SK-N-SH (cell line): ENCODE results near the gene GALP. TPM values are rescaled to one million over a fixed set of nuclear protein-coding genes. Genes with fewer than 3 reads are reported as not detected.
"Not testable (repeated sequence)": the region's sequence is repeated elsewhere in the genome, so short reads cannot be mapped to it uniquely, and the experiment has no call there.

Experiments
- CTCF ChIA-PET: fragments of 300-600, 350-600 bp; formaldehyde crosslinking; extraction: SDS; loops from one replicate; lab custom pipeline; 2021; lab: Yijun Ruan, JAX
- POLR2A ChIA-PET: fragments of 350-600 bp; sonication (Branson Sonifier 250); formaldehyde crosslinking; extraction: SDS; loops from one replicate; lab custom pipeline; 2020; ENCODE audit warnings: antibody characterized with exemption, inconsistent platforms; lab: Yijun Ruan, JAX
- DNase-seq: peaks from one replicate; pipeline ENCODE4 v3.0.0; 2012
- H2AFZ ChIP-seq: fragments of 200-600 bp; sonication (generic); 2 replicates; pipeline ENCODE4 v1.8.1; 2016; ENCODE audit warnings: antibody characterized with exemption, mild to moderate bottlenecking, low read depth
- H3F3A ChIP-seq: fragments of 200-600 bp; sonication (generic); replicated peaks from 2 replicates; pipeline ENCODE3; 2016; ENCODE audit warnings: antibody characterized with exemption, mild to moderate bottlenecking; ENCODE audit not compliant: insufficient read depth
- H3K27ac ChIP-seq, 2 experiments: fragments of 200-500 bp in 1 of 2; fragments of 200-600 bp in 1 of 2; sonication (Bioruptor generic) in 1 of 2; sonication (generic), shearing (Covaris generic) in 1 of 2; 2 replicates each; pipeline versions ENCODE4 v1.5.1 to v1.6.1; 2014 to 2016; ENCODE audit warnings: low read depth in 2 of 2, inconsistent platforms in 1 of 2, low read length in 1 of 2, mild to moderate bottlenecking in 1 of 2, mixed read lengths in 1 of 2
- H3K27me3 ChIP-seq: fragments of 200-600 bp; sonication (generic), shearing (Covaris generic); 2 replicates; pipeline ENCODE4 v1.6.1; 2016; ENCODE audit warnings: mixed run types; ENCODE audit not compliant: insufficient read depth
- H3K36me3 ChIP-seq, 2 experiments: fragments of 200-500 bp in 1 of 2; fragments of 200-600 bp in 1 of 2; sonication (Bioruptor generic) in 1 of 2; sonication (generic) in 1 of 2; replicated peaks in 1 of 2; 2 replicates each; pipeline versions ENCODE3 to v1.5.1; 2014 to 2016; ENCODE audit warnings: low read length in 1 of 2, mild to moderate bottlenecking in 1 of 2; ENCODE audit not compliant: insufficient read depth in 2 of 2, control insufficient read depth in 1 of 2
- H3K4me1 ChIP-seq, 2 experiments: fragments of 200-500 bp in 1 of 2; fragments of 200-600 bp in 1 of 2; sonication (Bioruptor generic) in 1 of 2; sonication (generic), shearing (Covaris generic) in 1 of 2; 2 replicates each; pipeline versions ENCODE4 v1.5.1 to v1.6.1; 2014 to 2016; ENCODE audit warnings: low read depth in 1 of 2, low read length in 1 of 2, mixed run types in 1 of 2; ENCODE audit not compliant: insufficient read depth in 2 of 2, control insufficient read depth in 1 of 2
- H3K4me2 ChIP-seq: fragments of 200-600 bp; sonication (generic), shearing (Covaris generic); 2 replicates; pipeline ENCODE4 v1.6.1; 2017; ENCODE audit warnings: mixed run types
- H3K4me3 ChIP-seq, 2 experiments: fragments of 200-500 bp in 1 of 2; fragments of 200-600 bp in 1 of 2; sonication (Bioruptor generic) in 1 of 2; sonication (generic), shearing (Covaris generic) in 1 of 2; 2 replicates each; pipeline versions ENCODE4 v1.5.1 to v1.8.1; 2014 to 2016; ENCODE audit warnings: low read depth in 2 of 2, inconsistent platforms in 1 of 2, low read length in 1 of 2, mild to moderate bottlenecking in 1 of 2, mixed read lengths in 1 of 2, moderate library complexity in 1 of 2
- H3K79me2 ChIP-seq: fragments of 200-600 bp; sonication (generic); 2 replicates; pipeline ENCODE4 v1.8.1; 2017; ENCODE audit warnings: mild to moderate bottlenecking; ENCODE audit not compliant: insufficient read depth
- H3K9ac ChIP-seq: fragments of 200-600 bp; sonication (generic); 2 replicates; pipeline ENCODE4 v1.6.1; 2017; ENCODE audit warnings: mixed run types
- H3K9me2 ChIP-seq: fragments of 200-600 bp; sonication (generic); 2 replicates; pipeline ENCODE4 v1.6.1; 2017; ENCODE audit warnings: mixed run types
- H3K9me3 ChIP-seq: fragments of 200-600 bp; sonication (generic); 2 replicates; pipeline ENCODE4 v1.6.1; 2017; ENCODE audit warnings: mixed run types, mild to moderate bottlenecking, moderate library complexity
- H4K20me1 ChIP-seq: fragments of 200-600 bp; sonication (generic); 2 replicates; pipeline ENCODE4 v1.6.1; 2017; ENCODE audit warnings: mild to moderate bottlenecking, mixed run types; ENCODE audit not compliant: insufficient read depth
- MEF2A ChIP-seq: IDR thresholded peaks from 2 replicates; pipeline ENCODE4 v1.4.0; 2012; ENCODE audit warnings: low read depth, borderline replicate concordance
- PBX3 ChIP-seq: IDR thresholded peaks from 2 replicates; pipeline ENCODE4; 2012
- RAD21 ChIP-seq: IDR thresholded peaks from 2 replicates; pipeline ENCODE4 v1.6.1; 2012; ENCODE audit warnings: mild to moderate bottlenecking, low read length
- RCOR1 ChIP-seq: fragments of 150-350 bp; IDR thresholded peaks from 2 replicates; pipeline ENCODE4 v1.6.1; 2017; ENCODE audit warnings: antibody characterized with exemption, low read length
- REST ChIP-seq: IDR thresholded peaks from 2 replicates; pipeline ENCODE4 v1.6.1; 2012; ENCODE audit warnings: mild to moderate bottlenecking, low read depth, low read length, moderate library complexity
- SIN3A ChIP-seq: IDR thresholded peaks from 2 replicates; pipeline ENCODE4 v1.6.1; 2012; ENCODE audit warnings: low read depth, mild to moderate bottlenecking, low read length, moderate library complexity, borderline replicate concordance
- TAF1 ChIP-seq: IDR thresholded peaks from 2 replicates; pipeline ENCODE4 v1.6.1; 2012; ENCODE audit warnings: low read depth, mild to moderate bottlenecking, low read length, moderate library complexity, borderline replicate concordance
- YY1 ChIP-seq: IDR thresholded peaks from 2 replicates; pipeline ENCODE4 v1.4.0; 2012; ENCODE audit warnings: low read depth, mild to moderate bottlenecking
- WGBS: methylation state at CpG from one replicate; pipeline ENCODE4 v1.1.6; 2017; ENCODE audit warnings: low lambda C conversion rate; 5-methylcytosine and 5-hydroxymethylcytosine counted together
- polyA plus RNA-seq, 3 experiments: library from polyadenylated mRNA; depleted of rRNA; stranded (reverse); fragments of >200 nt; gene quantifications; 2 replicates each; pipeline ENCODE4 v1.2.3, GENCODE V29; 2012

The GALP gene
- polyA plus RNA-seq, 1 of the 3 experiments (the other 2 are of a cell fraction): not detected

- Histone ChIP-seq H3K4me3 (no peak overlapping the region), H3K27ac (no peak overlapping the region), H3K9me3 (no peaks in the 10 kb centered on the region), H3K79me2 (no peaks in the 10 kb centered on the region)
- no peak for DNase-seq
- TF ChIP-seq SIN3A: no peak
- no peak for TF ChIP-seq REST
- no peak for TF ChIP-seq PBX3
- TF ChIP-seq RCOR1: no peak
- TF ChIP-seq, all 33 proteins: peak for 0
- Histone ChIP-seq H3K9ac (no peak overlapping the region), H3K27me3 (peaks cover 35% of the 10 kb centered on the region; the same call in 1 of the 2 replicates), H2AFZ (no peak overlapping the region), H3K4me1 (no peaks in the 10 kb centered on the region), H3F3A (no peaks in the 10 kb centered on the region), H3K36me3 (no peaks in the 10 kb centered on the region), H3K4me2 (no peak overlapping the region), H4K20me1 (no peaks in the 10 kb centered on the region), H3K9me2 (no peaks in the 10 kb centered on the region)
- ChIA-PET CTCF (interaction anchor here (1.9 kb wide), 1 partner anchor 124 kb away, joined by 5 read pairs; no protein-coding TSS in a partner anchor), POLR2A (no interaction called here)
- WGBS: 49% methylated on average over 11 of the region's 12 CpGs
These were observed 33.3 kb downstream of the GALP start for GRCh38 chr19:56209091-56209490.

GRCh38 chr19:56210036-56210435 lies 34.2 kb downstream of the GALP start:
- H3K36me3 ChIP-seq, H2AFZ ChIP-seq, H3K4me2 ChIP-seq, H3K4me1 ChIP-seq, H3K9me3 ChIP-seq, DNase-seq, H3K4me3 ChIP-seq, H3K79me2 ChIP-seq, POLR2A ChIA-PET, H3K9ac ChIP-seq, H3K9me2 ChIP-seq, H4K20me1 ChIP-seq, H3F3A ChIP-seq, H3K27ac ChIP-seq: not testable (repeated sequence)
- WGBS: 52% methylated on average over 9 of the region's 9 CpGs
- peaks cover 35% of the 10 kb centered on the region; the same call in 1 of the 2 replicates for H3K27me3 ChIP-seq
- CTCF ChIA-PET: interaction anchor here (1.9 kb wide), 1 partner anchor 123 kb away, joined by 5 read pairs; no protein-coding TSS in a partner anchor

GRCh38 chr19:56211718-56212117 lies 35.9 kb downstream of the GALP start:
- Histone ChIP-seq H2AFZ (no peak overlapping the region), H3K27ac (no peak overlapping the region), H3K9me2 (no peaks in the 10 kb centered on the region), H3K4me1 (no peaks in the 10 kb centered on the region), H3K4me2 (no peak overlapping the region), H3K27me3 (peaks cover 25% of the 10 kb centered on the region; the same call in 1 of the 2 replicates), H3F3A (no peaks in the 10 kb centered on the region), H3K9ac (no peak overlapping the region), H3K9me3 (no peaks in the 10 kb centered on the region), H4K20me1 (no peaks in the 10 kb centered on the region), H3K79me2 (no peaks in the 10 kb centered on the region), H3K36me3 (no peaks in the 10 kb centered on the region), H3K4me3 (no peak overlapping the region)
- WGBS: 3% methylated on average over 4 of the region's 4 CpGs
- CTCF ChIA-PET: no interaction called here
- no peak for DNase-seq
- POLR2A ChIA-PET: no interaction called here
- TF ChIP-seq YY1 (no peak), RAD21 (no peak), TAF1 (no peak), MEF2A (no peak)
